Astrocyte (in vitro differentiated cells and primary cell): ENCODE measurements around the gene ZFHX3.

ENCODE experiments used
- CTCF ChIP-seq: IDR thresholded peaks from 2 replicates; pipeline ENCODE4 v1.5.1; 2011; ENCODE audit warnings: low read depth, mild to moderate bottlenecking, inconsistent platforms, low read length, moderate library complexity; ENCODE audit not compliant: insufficient read depth
- EZH2 ChIP-seq: IDR thresholded peaks from 2 replicates; pipeline ENCODE4 v1.6.1; 2012; ENCODE audit warnings: mild to moderate bottlenecking, low read length, inconsistent platforms; ENCODE audit not compliant: insufficient read depth

GRCh38 chr16:73056448-73056847 lies 8.5 kb upstream of the ZFHX3 start:
- TF ChIP-seq CTCF: no peak
- TF ChIP-seq EZH2: no peak
